ENCODE measurements around the gene OR1S2.

The OR1S2 gene

DNA sequence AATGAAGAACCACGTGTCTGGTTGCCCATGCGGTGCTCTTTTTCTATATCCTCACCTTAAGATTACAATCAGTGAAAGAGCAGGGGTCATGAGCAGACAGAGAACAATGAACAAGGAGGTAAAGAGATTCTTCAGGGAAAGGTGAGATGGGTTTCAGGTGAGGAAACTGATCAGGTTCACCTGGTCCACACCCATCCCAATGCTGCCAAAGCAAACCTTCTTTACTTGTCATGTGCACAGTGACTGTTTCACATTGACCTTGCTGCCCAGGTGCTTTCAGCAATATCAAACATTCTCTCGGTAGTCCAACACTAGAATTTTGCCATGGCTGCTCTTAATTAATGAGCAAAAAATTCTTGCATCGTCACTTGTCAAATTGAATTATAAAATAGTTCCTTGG is 39.6 kb downstream of the OR1S2 start:
- no peak overlapping the region for H2AFZ ChIP-seq (ENCODE audit: low read length)
- H3K4me1 ChIP-seq (ENCODE audit: insufficient read depth, low read length, poor library complexity, severe bottlenecking) = no peaks in the 10 kb centered on the region
- no peak overlapping the region for H3K4me2 ChIP-seq (ENCODE audit: low read depth, low read length, poor library complexity, severe bottlenecking)
- no peak overlapping the region for H3K9ac ChIP-seq (ENCODE audit: low read depth, low read length, poor library complexity, severe bottlenecking)
- H3F3A ChIP-seq (ENCODE audit: low read depth) = no peaks in the 10 kb centered on the region
- no peaks in the 10 kb centered on the region for H3K36me3 ChIP-seq (ENCODE audit: insufficient read depth, low read length)
- no peaks in the 10 kb centered on the region for H3K9me2 ChIP-seq (replicated peaks; ENCODE audit: low read depth, low read length)
- H3K27me3 ChIP-seq (ENCODE audit: insufficient read depth, low read length, poor library complexity, severe bottlenecking) = no peaks in the 10 kb centered on the region
- H4K20me1 ChIP-seq (ENCODE audit: insufficient read depth, low read length, poor library complexity, severe bottlenecking) = no peaks in the 10 kb centered on the region
- H3K9me3 ChIP-seq (ENCODE audit: insufficient read depth, low read depth, low read length) = no peaks in the 10 kb centered on the region
- TF ChIP-seq, protein P1, sequence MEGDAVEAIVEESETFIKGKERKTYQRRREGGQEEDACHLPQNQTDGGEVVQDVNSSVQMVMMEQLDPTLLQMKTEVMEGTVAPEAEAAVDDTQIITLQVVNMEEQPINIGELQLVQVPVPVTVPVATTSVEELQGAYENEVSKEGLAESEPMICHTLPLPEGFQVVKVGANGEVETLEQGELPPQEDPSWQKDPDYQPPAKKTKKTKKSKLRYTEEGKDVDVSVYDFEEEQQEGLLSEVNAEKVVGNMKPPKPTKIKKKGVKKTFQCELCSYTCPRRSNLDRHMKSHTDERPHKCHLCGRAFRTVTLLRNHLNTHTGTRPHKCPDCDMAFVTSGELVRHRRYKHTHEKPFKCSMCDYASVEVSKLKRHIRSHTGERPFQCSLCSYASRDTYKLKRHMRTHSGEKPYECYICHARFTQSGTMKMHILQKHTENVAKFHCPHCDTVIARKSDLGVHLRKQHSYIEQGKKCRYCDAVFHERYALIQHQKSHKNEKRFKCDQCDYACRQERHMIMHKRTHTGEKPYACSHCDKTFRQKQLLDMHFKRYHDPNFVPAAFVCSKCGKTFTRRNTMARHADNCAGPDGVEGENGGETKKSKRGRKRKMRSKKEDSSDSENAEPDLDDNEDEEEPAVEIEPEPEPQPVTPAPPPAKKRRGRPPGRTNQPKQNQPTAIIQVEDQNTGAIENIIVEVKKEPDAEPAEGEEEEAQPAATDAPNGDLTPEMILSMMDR (conservative IDR thresholded peaks at IDR 0.05; ENCODE audit: low read length) = no peak
- TF ChIP-seq EZH2phosphoT487 (IDR thresholded peaks at IDR 0.05; ENCODE audit: borderline replicate concordance) = no peak
- H3K4me3 ChIP-seq (ENCODE audit: low read length, poor library complexity, severe bottlenecking) = no peak overlapping the region
- no peaks in the 10 kb centered on the region for H3K79me2 ChIP-seq (ENCODE audit: insufficient read depth, low read length)

All from Loucy (cell line).